BLaER1 (cell line): ENCODE measurements around the gene TMEM128.
"Not testable (repeated sequence)": the region's sequence is repeated elsewhere in the genome, so short reads cannot be mapped to it uniquely, and the experiment has no call there.

Experiments
- H3K27ac ChIP-seq: shearing (Covaris generic); formaldehyde crosslinking; 2 replicates; pipeline ENCODE4 v1.8.1; 2022
- H3K27me3 ChIP-seq: shearing (Covaris generic); formaldehyde crosslinking; 2 replicates; pipeline ENCODE4 v1.8.1; 2022
- H3K36me3 ChIP-seq: shearing (Covaris generic); formaldehyde crosslinking; 2 replicates; pipeline ENCODE4 v1.8.1; 2022
- H3K4me1 ChIP-seq: shearing (Covaris generic); formaldehyde crosslinking; 2 replicates; pipeline ENCODE4 v1.8.1; 2022
- H3K4me2 ChIP-seq: shearing (Covaris generic); formaldehyde crosslinking; 2 replicates; pipeline ENCODE4 v1.8.1; 2022
- H3K4me3 ChIP-seq: shearing (Covaris generic); formaldehyde crosslinking; 2 replicates; pipeline ENCODE4 v1.8.1; 2022
- H3K9ac ChIP-seq: shearing (Covaris generic); formaldehyde crosslinking; 2 replicates; pipeline ENCODE4 v1.8.1; 2022
- H3K9me3 ChIP-seq: shearing (Covaris generic); formaldehyde crosslinking; 2 replicates; pipeline ENCODE4 v1.8.1; 2022
- H4K20me1 ChIP-seq: shearing (Covaris generic); formaldehyde crosslinking; 2 replicates; pipeline ENCODE4 v1.8.1; 2022
- Cebpa-rat ChIP-seq: shearing (Covaris generic); IDR thresholded peaks from 2 replicates; pipeline ENCODE4 v1.8.1; 2022

Gene TMEM128

GRCh38 chr4:4227510-4228355 is 20.3 kb downstream of the TMEM128 start:
- no peaks in the 10 kb centered on the region for H3K36me3 ChIP-seq
- H3K4me2 ChIP-seq: no peak overlapping the region
- no peaks in the 10 kb centered on the region for H3K4me1 ChIP-seq
- peaks cover 18% of the 10 kb centered on the region for H3K9me3 ChIP-seq
- H4K20me1 ChIP-seq: no peaks in the 10 kb centered on the region
- no peaks in the 10 kb centered on the region for H3K27me3 ChIP-seq
- H3K4me3 ChIP-seq: no peak overlapping the region
- TF ChIP-seq Cebpa-rat: no peak
- no peak overlapping the region for H3K27ac ChIP-seq
- H3K9ac ChIP-seq: no peak overlapping the region

- Histone ChIP-seq H3K4me3 (no peak within 1 kb of the TSS), H3K36me3 (no peaks in the 10 kb centered on the region), H3K9me3 (peaks cover 16% of the 10 kb centered on the region), H3K9ac (no peak within 1 kb of the TSS), H3K27ac (no peak within 1 kb of the TSS), H3K27me3 (no peaks in the 10 kb centered on the region), H3K4me1 (no peaks in the 10 kb centered on the region), H3K4me2 (no peak within 1 kb of the TSS), H4K20me1 (no peaks in the 10 kb centered on the region)
- TF ChIP-seq Cebpa-rat: no peak
These were observed 21.2 kb downstream of the TMEM128 start, which contains the start of gene OTOP1 for GRCh38 chr4:4226606-4227438. TSS of gene OTOP1 (minus strand) at chr4:4226929. CDS start at chr4:4226864, 65 bp downstream.

DNA sequence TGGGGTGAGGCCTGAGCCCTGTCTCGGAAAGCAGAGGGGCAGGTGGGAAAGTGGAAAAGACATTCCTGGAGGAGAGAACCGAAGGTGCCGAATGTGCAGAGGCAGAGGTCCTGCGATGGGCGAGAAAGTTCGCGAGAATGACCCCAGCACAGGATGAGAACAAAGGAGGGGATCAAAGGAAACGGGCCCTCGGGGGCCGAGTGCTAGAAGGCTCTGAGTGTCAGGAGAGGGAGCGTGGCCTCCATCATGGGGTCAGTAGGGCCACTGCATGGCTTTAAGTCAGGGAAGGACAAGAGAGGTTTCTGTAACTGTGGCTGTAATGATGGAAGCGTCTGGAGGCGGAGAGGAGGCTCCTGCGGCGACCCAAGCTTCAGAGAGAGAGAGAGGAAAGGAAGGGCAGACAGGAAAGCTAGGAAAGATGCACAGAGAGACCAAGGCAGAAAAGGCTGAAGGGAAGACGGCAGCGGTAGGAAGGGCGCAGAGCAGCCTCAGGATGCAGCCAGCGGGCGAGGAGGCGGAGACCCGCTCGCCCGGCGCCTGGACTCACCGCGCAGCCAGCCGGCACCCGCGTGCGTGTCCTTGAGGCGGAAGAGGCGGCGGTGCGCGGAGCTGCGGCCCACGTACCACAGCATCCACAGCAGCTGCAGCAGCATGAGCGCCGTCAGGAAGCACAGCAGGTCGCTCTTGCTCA is 22.0 kb downstream of the TMEM128 start:
- H3K4me3 ChIP-seq: no peak overlapping the region
- no peaks in the 10 kb centered on the region for H3K27me3 ChIP-seq
- H3K4me2 ChIP-seq: no peak overlapping the region
- no peak for TF ChIP-seq Cebpa-rat
- peaks cover 16% of the 10 kb centered on the region for H3K9me3 ChIP-seq
- H3K27ac ChIP-seq: no peak overlapping the region
- no peaks in the 10 kb centered on the region for H4K20me1 ChIP-seq
- H3K4me1 ChIP-seq: no peaks in the 10 kb centered on the region
- H3K9ac ChIP-seq: no peak overlapping the region
- no peaks in the 10 kb centered on the region for H3K36me3 ChIP-seq

DNA sequence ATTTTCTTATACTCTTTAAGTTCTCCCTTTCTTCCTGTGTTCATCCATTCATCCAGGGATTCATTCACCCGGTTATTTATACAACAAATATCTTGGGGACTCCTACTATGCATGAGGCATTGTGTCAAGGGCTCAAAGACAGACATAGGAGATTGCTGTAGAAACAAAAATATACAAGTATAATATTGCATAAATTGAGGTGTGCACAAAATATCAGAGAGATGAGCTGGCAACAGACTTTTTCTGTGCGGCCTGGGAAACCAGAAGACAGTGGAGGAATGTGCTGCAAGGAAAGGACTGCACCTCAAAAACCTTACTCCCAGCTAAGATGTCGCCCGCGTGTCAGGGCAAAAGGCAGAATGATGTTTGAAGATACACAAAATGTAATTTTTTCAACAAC is 30.9 kb downstream of the TMEM128 start:
- TF ChIP-seq Cebpa-rat: no peak
- Histone ChIP-seq H3K36me3 (no peaks in the 10 kb centered on the region), H3K9me3 (no peaks in the 10 kb centered on the region), H3K27me3 (no peaks in the 10 kb centered on the region), H4K20me1 (no peaks in the 10 kb centered on the region), H3K27ac (no peak overlapping the region), H3K9ac (no peak overlapping the region), H3K4me3 (no peak overlapping the region), H3K4me1 (no peaks in the 10 kb centered on the region), H3K4me2 (no peak overlapping the region)

GRCh38 chr4:4216648-4217047 is 31.4 kb downstream of the TMEM128 start:
- no peak overlapping the region for H3K4me3 ChIP-seq
- H3K4me1 ChIP-seq: no peaks in the 10 kb centered on the region
- no peak for TF ChIP-seq Cebpa-rat
- no peak overlapping the region for H3K27ac ChIP-seq
- H3K36me3 ChIP-seq: no peaks in the 10 kb centered on the region
- H3K9ac ChIP-seq: no peak overlapping the region
- no peak overlapping the region for H3K4me2 ChIP-seq
- no peaks in the 10 kb centered on the region for H4K20me1 ChIP-seq
- H3K9me3 ChIP-seq: no peaks in the 10 kb centered on the region
- no peaks in the 10 kb centered on the region for H3K27me3 ChIP-seq

DNA sequence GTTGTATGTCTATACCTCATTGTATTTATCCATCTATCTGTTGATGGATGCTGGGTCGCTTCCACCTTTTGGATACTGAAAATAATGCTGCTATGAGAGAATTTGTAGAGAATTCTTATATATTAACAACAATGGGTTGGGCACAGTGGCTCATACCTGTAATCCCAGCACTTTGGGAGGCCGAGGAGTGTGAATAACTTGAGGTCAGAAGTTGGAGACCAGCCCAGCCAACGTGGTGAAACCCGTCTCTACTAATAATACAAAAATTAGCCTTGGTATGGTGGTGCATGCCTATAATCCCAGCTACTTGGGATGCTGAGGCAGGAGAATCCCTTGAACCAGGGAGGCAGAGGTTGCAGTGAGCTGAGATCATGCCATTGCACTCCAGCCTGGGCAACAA is 34.3 kb downstream of the TMEM128 start:
- not testable (repeated sequence) for H3K27ac ChIP-seq, H3K9me3 ChIP-seq, H3K27me3 ChIP-seq, H3K4me1 ChIP-seq, H3K4me3 ChIP-seq, H3K4me2 ChIP-seq, H3K9ac ChIP-seq, H4K20me1 ChIP-seq, H3K36me3 ChIP-seq

DNA sequence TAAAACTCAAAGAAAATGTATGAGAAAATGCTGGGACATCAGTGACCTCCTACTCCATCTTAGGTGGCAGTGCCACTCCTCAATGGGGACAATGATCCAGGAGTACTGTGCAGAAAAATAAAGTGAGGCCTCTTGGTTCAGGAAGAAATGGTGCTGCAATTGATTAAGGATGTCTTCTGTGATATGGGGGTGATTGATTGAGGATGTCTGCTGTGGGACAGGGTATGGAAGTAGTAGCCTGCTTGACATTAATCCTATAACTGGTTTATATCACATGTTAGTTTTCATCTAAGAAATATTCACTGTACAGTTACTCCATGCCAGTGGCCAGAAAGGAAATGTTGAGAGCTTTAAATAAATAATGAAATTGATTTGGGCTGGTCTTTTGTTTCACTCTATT is 41.8 kb downstream of the TMEM128 start:
- H3K27me3 ChIP-seq: no peaks in the 10 kb centered on the region

GRCh38 chr4:4204401-4204745 is 43.6 kb downstream of the TMEM128 start:
- Histone ChIP-seq H3K27me3 (no peaks in the 10 kb centered on the region), H4K20me1 (no peaks in the 10 kb centered on the region), H3K36me3 (no peaks in the 10 kb centered on the region), H3K27ac (no peak overlapping the region), H3K9ac (no peak overlapping the region), H3K4me2 (no peak overlapping the region), H3K4me1 (0 out of 2 replicates have a peak, but pooled peaks cover 5% of the 10 kb centered on the region), H3K4me3 (no peak overlapping the region), H3K9me3 (no peaks in the 10 kb centered on the region)
- TF ChIP-seq Cebpa-rat: no peak

More for the DNA sequence above, 41.8 kb downstream of the TMEM128 start:
- no peak overlapping the region for H3K4me2 ChIP-seq
- no peak for TF ChIP-seq Cebpa-rat
- no peak overlapping the region for H3K4me3 ChIP-seq
- no peaks in the 10 kb centered on the region for H3K36me3 ChIP-seq
- H3K9ac ChIP-seq: no peak overlapping the region
- H3K9me3 ChIP-seq: no peaks in the 10 kb centered on the region
- H3K27ac ChIP-seq: no peak overlapping the region
- H3K4me1 ChIP-seq: 0 out of 2 replicates have a peak, but pooled peaks cover 5% of the 10 kb centered on the region
- no peaks in the 10 kb centered on the region for H4K20me1 ChIP-seq

GRCh38 chr4:4203688-4204400 is 44.2 kb downstream of the TMEM128 start:
- H3K27me3 ChIP-seq: no peaks in the 10 kb centered on the region

More at GRCh38 chr4:4203688-4204400, 44.2 kb downstream of the TMEM128 start:
- H3K9ac ChIP-seq: no peak overlapping the region
- H3K9me3 ChIP-seq: no peaks in the 10 kb centered on the region
- no peak overlapping the region for H3K27ac ChIP-seq
- 0 out of 2 replicates have a peak, but pooled peaks cover 5% of the 10 kb centered on the region for H3K4me1 ChIP-seq
- H4K20me1 ChIP-seq: no peaks in the 10 kb centered on the region
- H3K4me3 ChIP-seq: no peak overlapping the region
- no peaks in the 10 kb centered on the region for H3K36me3 ChIP-seq
- no peak for TF ChIP-seq Cebpa-rat
- H3K4me2 ChIP-seq: no peak overlapping the region
